ENCODE data around the gene USP17L17.
"Not testable (repeated sequence)": the region's sequence is repeated elsewhere in the genome, so short reads cannot be mapped to it uniquely, and the experiment has no call there.

DNA sequence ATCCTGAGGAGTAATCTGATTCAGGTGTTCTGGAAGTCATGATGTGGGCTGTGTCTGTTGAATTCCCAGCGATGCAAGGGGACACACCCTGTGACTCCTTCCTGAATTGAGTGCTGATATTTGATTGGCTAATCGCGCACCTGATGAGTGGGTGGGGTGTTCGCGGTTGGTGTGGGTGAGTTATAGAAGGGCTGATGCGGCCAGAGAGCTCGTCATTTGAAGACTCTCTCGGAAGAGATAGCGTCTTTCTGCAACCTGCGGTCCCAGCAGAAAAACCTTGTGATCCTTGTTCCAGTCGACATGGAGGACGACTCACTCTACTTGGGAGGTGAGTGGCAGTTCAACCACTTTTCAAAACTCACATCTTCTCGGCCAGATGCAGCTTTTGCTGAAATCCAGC lies 33.3 kb upstream of the USP17L17 start, which contains the start of gene USP17L10:
- TF ChIP-seq FOXK1 (CRISPR knock-in tag; IDR thresholded peaks at IDR 0.05); OVOL2 (CRISPR knock-in tag; IDR thresholded peaks at IDR 0.05; ENCODE audit: borderline replicate concordance); ZNF263 (CRISPR knock-in tag; IDR thresholded peaks at IDR 0.05; ENCODE audit: low read depth); CBFB (CRISPR knock-in tag; IDR thresholded peaks at IDR 0.05; ENCODE audit: low read depth); NR1H2 (CRISPR knock-in tag; IDR thresholded peaks at IDR 0.05); CREM (CRISPR knock-in tag; IDR thresholded peaks at IDR 0.05); TCF7 (CRISPR knock-in tag; IDR thresholded peaks at IDR 0.05; ENCODE audit: low read depth); ZNF121 (CRISPR knock-in tag; IDR thresholded peaks at IDR 0.05): not testable (repeated sequence)
- TF ChIP-seq, protein P1, sequence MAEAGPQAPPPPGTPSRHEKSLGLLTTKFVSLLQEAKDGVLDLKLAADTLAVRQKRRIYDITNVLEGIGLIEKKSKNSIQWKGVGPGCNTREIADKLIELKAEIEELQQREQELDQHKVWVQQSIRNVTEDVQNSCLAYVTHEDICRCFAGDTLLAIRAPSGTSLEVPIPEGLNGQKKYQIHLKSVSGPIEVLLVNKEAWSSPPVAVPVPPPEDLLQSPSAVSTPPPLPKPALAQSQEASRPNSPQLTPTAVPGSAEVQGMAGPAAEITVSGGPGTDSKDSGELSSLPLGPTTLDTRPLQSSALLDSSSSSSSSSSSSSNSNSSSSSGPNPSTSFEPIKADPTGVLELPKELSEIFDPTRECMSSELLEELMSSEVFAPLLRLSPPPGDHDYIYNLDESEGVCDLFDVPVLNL (CRISPR knock-in tag; IDR thresholded peaks at IDR 0.05; ENCODE audit: borderline replicate concordance, low read depth), result not testable (repeated sequence)
- TF ChIP-seq, protein P2, sequence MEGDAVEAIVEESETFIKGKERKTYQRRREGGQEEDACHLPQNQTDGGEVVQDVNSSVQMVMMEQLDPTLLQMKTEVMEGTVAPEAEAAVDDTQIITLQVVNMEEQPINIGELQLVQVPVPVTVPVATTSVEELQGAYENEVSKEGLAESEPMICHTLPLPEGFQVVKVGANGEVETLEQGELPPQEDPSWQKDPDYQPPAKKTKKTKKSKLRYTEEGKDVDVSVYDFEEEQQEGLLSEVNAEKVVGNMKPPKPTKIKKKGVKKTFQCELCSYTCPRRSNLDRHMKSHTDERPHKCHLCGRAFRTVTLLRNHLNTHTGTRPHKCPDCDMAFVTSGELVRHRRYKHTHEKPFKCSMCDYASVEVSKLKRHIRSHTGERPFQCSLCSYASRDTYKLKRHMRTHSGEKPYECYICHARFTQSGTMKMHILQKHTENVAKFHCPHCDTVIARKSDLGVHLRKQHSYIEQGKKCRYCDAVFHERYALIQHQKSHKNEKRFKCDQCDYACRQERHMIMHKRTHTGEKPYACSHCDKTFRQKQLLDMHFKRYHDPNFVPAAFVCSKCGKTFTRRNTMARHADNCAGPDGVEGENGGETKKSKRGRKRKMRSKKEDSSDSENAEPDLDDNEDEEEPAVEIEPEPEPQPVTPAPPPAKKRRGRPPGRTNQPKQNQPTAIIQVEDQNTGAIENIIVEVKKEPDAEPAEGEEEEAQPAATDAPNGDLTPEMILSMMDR (IDR thresholded peaks at IDR 0.05), result not testable (repeated sequence)
- TF ChIP-seq, protein P3, sequence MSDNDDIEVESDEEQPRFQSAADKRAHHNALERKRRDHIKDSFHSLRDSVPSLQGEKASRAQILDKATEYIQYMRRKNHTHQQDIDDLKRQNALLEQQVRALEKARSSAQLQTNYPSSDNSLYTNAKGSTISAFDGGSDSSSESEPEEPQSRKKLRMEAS (CRISPR knock-in tag; IDR thresholded peaks at IDR 0.05), result not testable (repeated sequence)
- TF ChIP-seq, protein P4, sequence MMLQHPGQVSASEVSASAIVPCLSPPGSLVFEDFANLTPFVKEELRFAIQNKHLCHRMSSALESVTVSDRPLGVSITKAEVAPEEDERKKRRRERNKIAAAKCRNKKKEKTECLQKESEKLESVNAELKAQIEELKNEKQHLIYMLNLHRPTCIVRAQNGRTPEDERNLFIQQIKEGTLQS (CRISPR knock-in tag; conservative IDR thresholded peaks at IDR 0.05), result not testable (repeated sequence)
- TF ChIP-seq, protein P5, sequence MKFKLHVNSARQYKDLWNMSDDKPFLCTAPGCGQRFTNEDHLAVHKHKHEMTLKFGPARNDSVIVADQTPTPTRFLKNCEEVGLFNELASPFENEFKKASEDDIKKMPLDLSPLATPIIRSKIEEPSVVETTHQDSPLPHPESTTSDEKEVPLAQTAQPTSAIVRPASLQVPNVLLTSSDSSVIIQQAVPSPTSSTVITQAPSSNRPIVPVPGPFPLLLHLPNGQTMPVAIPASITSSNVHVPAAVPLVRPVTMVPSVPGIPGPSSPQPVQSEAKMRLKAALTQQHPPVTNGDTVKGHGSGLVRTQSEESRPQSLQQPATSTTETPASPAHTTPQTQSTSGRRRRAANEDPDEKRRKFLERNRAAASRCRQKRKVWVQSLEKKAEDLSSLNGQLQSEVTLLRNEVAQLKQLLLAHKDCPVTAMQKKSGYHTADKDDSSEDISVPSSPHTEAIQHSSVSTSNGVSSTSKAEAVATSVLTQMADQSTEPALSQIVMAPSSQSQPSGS (CRISPR knock-in tag; IDR thresholded peaks at IDR 0.05; ENCODE audit: borderline replicate concordance, low read depth), result not testable (repeated sequence)
